HG03520 (cell line): ENCODE data around the gene SLC29A3.
"Not testable (repeated sequence)": the region's sequence is repeated elsewhere in the genome, so short reads cannot be mapped to it uniquely, and the experiment has no call there.

ENCODE experiments used
- ATAC-seq: cut with Tn5 transposase; IDR thresholded peaks from one replicate; pipeline ENCODE4 v1.9.1; 2021; ENCODE audit warnings: mild to moderate bottlenecking, moderate library complexity; ENCODE audit not compliant: unreplicated experiment

The SLC29A3 gene

DNA sequence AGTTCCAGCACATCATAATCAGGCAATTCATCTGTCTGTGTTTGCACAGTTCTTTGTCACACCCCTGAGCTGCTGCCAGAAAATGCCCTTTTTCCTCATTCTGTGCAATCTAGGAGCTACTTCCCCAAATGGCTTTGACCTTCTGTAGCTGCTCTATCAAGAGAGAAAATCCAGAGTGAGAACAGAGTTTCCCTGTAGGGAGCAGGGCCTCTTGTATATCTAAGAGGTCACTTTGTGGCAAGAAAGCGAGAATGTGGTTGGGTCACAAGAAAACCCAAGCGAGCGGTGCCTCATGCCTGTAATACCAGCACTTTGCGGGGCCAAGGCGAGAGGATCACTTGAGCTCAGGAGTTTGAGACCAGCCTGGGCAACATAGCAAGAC lies 24.3 kb downstream of the SLC29A3 start:
- no peak for ATAC-seq

- ATAC-seq = no peak
These were observed 25.3 kb downstream of the SLC29A3 start for GRCh38 chr10:71344154-71344925.

GRCh38 chr10:71344993-71345480 lies 26.0 kb downstream of the SLC29A3 start:
- no peak for ATAC-seq

DNA sequence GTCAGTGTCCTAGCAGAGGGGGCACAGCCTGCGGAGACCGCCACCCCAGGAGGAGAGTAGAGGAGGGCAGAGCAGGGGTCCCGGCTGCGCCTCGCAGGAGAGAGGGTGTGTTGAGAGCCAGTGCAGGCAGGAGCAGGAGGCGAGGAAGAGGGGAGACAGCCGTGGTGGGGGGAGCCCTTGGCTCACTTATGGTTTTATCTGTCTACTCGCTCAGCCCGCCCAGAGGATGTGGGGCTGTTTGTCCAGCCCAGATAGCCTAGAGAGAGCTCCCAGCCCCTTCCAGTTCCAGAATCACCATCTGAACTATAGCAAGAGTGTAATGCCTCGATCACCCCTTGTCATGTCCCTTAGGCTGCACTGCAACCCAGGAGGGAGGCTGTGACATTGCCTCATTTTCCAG lies 26.6 kb downstream of the SLC29A3 start:
- no peak for ATAC-seq

GRCh38 chr10:71346731-71347130 lies 27.7 kb downstream of the SLC29A3 start:
- ATAC-seq = no peak

- no peak for ATAC-seq
These were observed 28.7 kb downstream of the SLC29A3 start for GRCh38 chr10:71347587-71348395.

- no peak for ATAC-seq
These were observed 29.8 kb downstream of the SLC29A3 start for GRCh38 chr10:71348850-71349249.

GRCh38 chr10:71349406-71349805 lies 30.3 kb downstream of the SLC29A3 start:
- ATAC-seq = no peak

DNA sequence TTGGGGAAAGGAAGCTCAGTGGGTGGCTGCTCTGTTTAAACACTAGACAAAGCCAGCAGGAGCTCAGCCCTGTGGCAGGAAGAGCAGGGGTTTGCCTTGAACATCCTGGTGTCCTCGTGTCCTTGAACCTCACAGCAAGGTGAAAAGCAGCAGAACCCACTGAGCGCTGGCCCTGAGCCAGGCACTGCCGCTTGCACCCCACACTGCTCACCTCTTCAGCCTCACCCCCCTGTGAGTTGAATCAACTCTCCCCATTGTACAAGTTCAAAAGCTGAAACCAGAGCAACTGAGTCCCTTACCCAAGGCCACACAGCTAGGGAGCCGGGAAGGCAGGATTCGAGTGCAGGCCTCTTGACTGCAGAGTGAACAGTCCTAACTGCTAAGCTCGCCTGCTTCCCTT lies 32.0 kb downstream of the SLC29A3 start:
- no peak for ATAC-seq

- ATAC-seq = no peak
These were observed 32.7 kb downstream of the SLC29A3 start for GRCh38 chr10:71351628-71352319.

DNA sequence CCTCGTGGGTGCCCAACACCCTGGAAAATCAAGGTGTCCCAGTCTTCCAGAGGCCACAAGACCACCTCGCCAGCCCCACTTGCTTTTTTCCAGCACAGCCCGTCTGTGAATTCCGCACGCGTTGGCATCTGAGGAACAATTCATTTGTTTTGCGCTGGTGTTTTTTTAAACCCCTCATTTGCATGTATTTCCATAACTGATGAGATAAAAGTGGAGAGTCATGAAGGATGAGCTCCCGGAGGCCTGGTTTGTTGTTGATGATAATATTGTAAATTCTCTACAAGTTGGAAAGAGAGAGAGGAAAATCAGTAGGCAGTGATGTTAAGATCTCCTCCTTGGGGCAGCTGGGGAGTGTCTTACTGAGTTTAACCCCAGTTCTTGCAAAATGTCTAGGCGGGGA lies 34.6 kb downstream of the SLC29A3 start:
- no peak for ATAC-seq

DNA sequence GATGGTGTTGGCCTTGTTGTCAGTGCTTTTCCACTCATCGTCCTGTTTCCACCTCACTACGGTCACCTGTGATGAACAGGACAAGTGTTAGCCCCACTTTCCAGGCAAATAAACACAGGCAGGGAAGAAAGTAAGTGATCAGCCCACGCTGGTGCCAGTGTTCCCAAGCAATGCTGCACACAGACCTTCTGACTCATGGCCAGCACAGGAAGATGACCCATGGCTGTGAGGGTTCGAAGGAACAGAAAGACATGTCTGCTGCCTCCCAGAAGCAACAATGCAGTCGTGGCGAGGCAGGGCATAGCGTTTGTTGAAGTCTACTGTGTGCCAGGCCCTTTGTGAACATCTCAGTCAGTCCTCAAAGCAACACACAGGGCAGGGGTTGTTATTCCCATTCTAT lies 35.7 kb downstream of the SLC29A3 start:
- no peak for ATAC-seq

- ATAC-seq = no peak
These were observed 36.8 kb downstream of the SLC29A3 start for GRCh38 chr10:71355886-71356285.

DNA sequence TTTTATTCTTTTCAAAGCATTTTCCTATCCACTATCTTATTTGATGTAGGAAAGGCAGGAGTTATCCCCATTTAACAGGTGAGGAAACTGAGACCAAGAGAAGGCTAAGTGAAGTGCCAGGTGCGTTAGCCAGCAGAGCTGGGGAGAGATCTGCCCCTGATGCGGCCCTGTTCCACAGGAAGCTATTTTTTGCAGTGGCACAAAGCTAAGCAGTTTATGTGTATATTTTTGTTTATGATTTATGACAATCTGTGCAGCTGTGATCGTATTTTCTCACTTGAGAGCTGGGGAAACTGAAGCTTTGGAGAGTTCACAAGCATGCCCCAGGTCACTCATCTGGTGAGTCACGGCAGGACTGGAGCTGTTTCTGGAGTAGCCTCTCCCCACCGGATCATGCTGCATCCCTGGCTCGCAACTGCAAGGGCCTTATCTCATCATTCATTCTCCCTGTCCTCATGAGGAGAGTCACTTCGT lies 38.8 kb downstream of the SLC29A3 start:
- ATAC-seq = no peak

- no peak for ATAC-seq
These were observed 39.2 kb downstream of the SLC29A3 start for GRCh38 chr10:71358277-71358676.

- not testable (repeated sequence) for ATAC-seq
These were observed 39.8 kb downstream of the SLC29A3 start for GRCh38 chr10:71358906-71359305.

GRCh38 chr10:71359364-71360046 lies 40.4 kb downstream of the SLC29A3 start:
- no peak for ATAC-seq

GRCh38 chr10:71360735-71361134 lies 41.7 kb downstream of the SLC29A3 start:
- no peak for ATAC-seq

DNA sequence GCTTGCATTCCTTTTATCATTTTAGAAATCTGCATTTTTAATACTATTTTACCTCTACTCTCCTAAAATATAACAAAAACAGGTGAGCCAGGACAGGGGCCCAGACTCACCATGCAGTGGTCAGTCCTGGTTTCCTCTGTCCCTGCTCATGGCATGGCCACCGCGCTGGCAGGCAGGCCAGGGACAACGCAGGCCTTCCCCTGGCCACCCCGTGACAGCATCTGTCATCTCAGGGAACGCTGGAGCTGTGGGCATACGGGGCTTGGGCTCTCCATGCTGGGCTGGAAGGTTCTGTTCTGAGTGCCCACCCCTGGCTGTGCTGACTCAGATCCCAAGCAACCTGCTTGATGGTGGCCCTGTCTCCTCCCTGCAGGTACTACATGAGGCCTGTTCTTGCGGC lies 42.5 kb downstream of the SLC29A3 start:
- ATAC-seq = no peak

- no peak for ATAC-seq
These were observed 43.1 kb downstream of the SLC29A3 start for GRCh38 chr10:71362141-71362540.

- no peak for ATAC-seq
These were observed 44.9 kb downstream of the SLC29A3 start for GRCh38 chr10:71363936-71364335.
